CD4-positive, alpha-beta T cell treated with Interleukin-4 for 1 hour (primary cell): ENCODE data around the gene ZNF836.
"Not testable (repeated sequence)": the region's sequence is repeated elsewhere in the genome, so short reads cannot be mapped to it uniquely, and the experiment has no call there.

Experiments
- DNase-seq, 2 donors: peaks; one replicate each; pipeline ENCODE4 v3.0.0-alpha.2; 2020 to 2022

The ZNF836 gene

GRCh38 chr19:52171321-52172169 lies at the start of gene ZNF836:
TSS of gene ZNF836 (minus strand) at chr19:52171621. CDS start at chr19:52168072, 3,549 bp downstream.
- peak; percentile 95 to 96 for DNase-seq

GRCh38 chr19:52221031-52221430 lies 49.6 kb upstream of the ZNF836 start:
- no peak for DNase-seq

- DNase-seq, result no peak
These were observed 48.2 kb upstream of the ZNF836 start for GRCh38 chr19:52219611-52220010.

GRCh38 chr19:52217576-52217975 lies 46.2 kb upstream of the ZNF836 start:
- no peak for DNase-seq

GRCh38 chr19:52216401-52216800 lies 45.0 kb upstream of the ZNF836 start:
- DNase-seq, result no peak

GRCh38 chr19:52214241-52214640 lies 42.8 kb upstream of the ZNF836 start:
- DNase-seq, result no peak

- no peak for DNase-seq
These were observed 41.3 kb upstream of the ZNF836 start for GRCh38 chr19:52212572-52213255.

- DNase-seq, result no peak
These were observed 40.6 kb upstream of the ZNF836 start for GRCh38 chr19:52211926-52212571.

GRCh38 chr19:52211203-52211602 lies 39.8 kb upstream of the ZNF836 start:
- no peak for DNase-seq

- DNase-seq, result no peak
These were observed 35.1 kb upstream of the ZNF836 start for GRCh38 chr19:52206481-52206880.

GRCh38 chr19:52200755-52201391 lies 29.5 kb upstream of the ZNF836 start:
- not testable (repeated sequence) for DNase-seq

GRCh38 chr19:52200044-52200443 lies 28.6 kb upstream of the ZNF836 start:
- no peak for DNase-seq

- DNase-seq, result no peak
These were observed 27.3 kb upstream of the ZNF836 start for GRCh38 chr19:52198678-52199077.

- DNase-seq, result no peak
These were observed 26.5 kb upstream of the ZNF836 start for GRCh38 chr19:52197964-52198363.

GRCh38 chr19:52196256-52196967 lies 25.0 kb upstream of the ZNF836 start:
- DNase-seq, result no peak

GRCh38 chr19:52191951-52192350 lies 20.5 kb upstream of the ZNF836 start:
- no peak for DNase-seq

- DNase-seq, result no peak
These were observed 20.0 kb upstream of the ZNF836 start for GRCh38 chr19:52191389-52191788.

- DNase-seq, result peak in 1 of 2 donors; percentile 14
These were observed 19.3 kb upstream of the ZNF836 start for GRCh38 chr19:52190487-52191293.

- peak; percentile 100 for DNase-seq
These were observed 18.5 kb upstream of the ZNF836 start, which contains the start of gene PPP2R1A for GRCh38 chr19:52189735-52190486. TSS of gene PPP2R1A (plus strand) at chr19:52190052. CDS start at chr19:52190097, 45 bp downstream.
